HEK293 (cell line): ENCODE measurements around the gene RBM7.

ENCODE experiments used
- CTCF ChIA-PET: fragments of 350-600 bp; formaldehyde crosslinking; extraction: SDS; loops from one replicate; lab custom pipeline; 2021; ENCODE audit warnings: antibody characterized with exemption; lab: Yijun Ruan, JAX
- POLR2A ChIA-PET: fragments of 300-600 bp; formaldehyde crosslinking; extraction: SDS; loops from one replicate; lab custom pipeline; 2020; ENCODE audit warnings: antibody characterized with exemption, inconsistent platforms; lab: Yijun Ruan, JAX
- H3K27ac ChIP-seq: fragments of 200-500 bp; sonication (Bioruptor generic); 2 replicates; pipeline ENCODE4 v1.5.1; 2014; ENCODE audit warnings: low read depth, low read length, control low read depth, inconsistent platforms; ENCODE audit errors: extremely low read depth
- H3K36me3 ChIP-seq, 2 experiments: fragments of 200-500 bp in 1 of 2; sonication (Bioruptor generic) in 1 of 2; 1 replicate in 1 of 2; 2 replicates in 1 of 2; pipeline ENCODE4 v1.5.1; 2014 to 2017; ENCODE audit warnings: inconsistent platforms in 2 of 2, low read length in 2 of 2; ENCODE audit not compliant: control insufficient read depth in 2 of 2, insufficient read depth in 1 of 2
- H3K4me1 ChIP-seq: fragments of 200-500 bp; sonication (Bioruptor generic); 2 replicates; pipeline ENCODE4 v1.5.1; 2014; ENCODE audit warnings: mild to moderate bottlenecking, low read length, inconsistent platforms; ENCODE audit not compliant: control insufficient read depth, insufficient read depth
- H3K4me3 ChIP-seq: 2 replicates; pipeline ENCODE4 v1.5.1; 2011; ENCODE audit warnings: low read depth, mild to moderate bottlenecking, control low read depth, low read length, moderate library complexity
- H3K9me3 ChIP-seq: fragments of 200-500 bp; sonication (Bioruptor generic); 2 replicates; pipeline ENCODE4 v1.5.1; 2014; ENCODE audit warnings: low read depth, low read length, inconsistent platforms; ENCODE audit not compliant: control insufficient read depth, insufficient read depth
- EGR2 ChIP-seq: fragments of 450-650 bp; formaldehyde crosslinking; IDR thresholded peaks from 2 replicates; pipeline ENCODE4 v1.5.1; 2016; ENCODE audit warnings: low read depth, missing biosample characterization, missing genetic modification characterization
- SCRT1 ChIP-seq: fragments of 450-650 bp; formaldehyde crosslinking; IDR thresholded peaks from 2 replicates; pipeline ENCODE4 v1.5.1; 2016; ENCODE audit warnings: missing biosample characterization, missing genetic modification characterization, borderline replicate concordance
- SCRT2 ChIP-seq: fragments of 450-650 bp; formaldehyde crosslinking; IDR thresholded peaks from 2 replicates; pipeline ENCODE4 v1.5.1; 2016; ENCODE audit warnings: missing biosample characterization, missing genetic modification characterization
- ZNF112 ChIP-seq: fragments of 450-650 bp; formaldehyde crosslinking; IDR thresholded peaks from 2 replicates; pipeline ENCODE4 v1.5.0; 2017; ENCODE audit warnings: missing biosample characterization, missing genetic modification characterization
- ZNF132 ChIP-seq: fragments of 450-650 bp; formaldehyde crosslinking; IDR thresholded peaks from 2 replicates; pipeline ENCODE4 v1.5.1; 2017; ENCODE audit warnings: missing biosample characterization, missing genetic modification characterization, borderline replicate concordance
- ZNF174 ChIP-seq: fragments of 450-650 bp; formaldehyde crosslinking; IDR thresholded peaks from 2 replicates; pipeline ENCODE4 v1.5.0; 2017; ENCODE audit warnings: missing biosample characterization, mild to moderate bottlenecking, missing genetic modification characterization
- ZNF274 ChIP-seq, 2 experiments: fragments of 200-500 bp in 1 of 2; fragments of 450-650 bp in 1 of 2; sonication (Bioruptor generic) in 1 of 2; formaldehyde crosslinking in 1 of 2; IDR thresholded peaks; 2 replicates each; pipeline versions ENCODE4 v1.5.1 to v1.6.1; 2014 to 2016; ENCODE audit warnings: borderline replicate concordance in 1 of 2, inconsistent platforms in 1 of 2, low read length in 1 of 2, missing biosample characterization in 1 of 2, missing genetic modification characterization in 1 of 2
- ZNF311 ChIP-seq: fragments of 450-650 bp; formaldehyde crosslinking; IDR thresholded peaks from 2 replicates; pipeline ENCODE4 v1.5.1; 2017; ENCODE audit warnings: missing biosample characterization, missing genetic modification characterization, borderline replicate concordance
- ZNF324 ChIP-seq: fragments of 450-650 bp; formaldehyde crosslinking; IDR thresholded peaks from 2 replicates; pipeline ENCODE4 v1.5.1; 2016; ENCODE audit warnings: missing biosample characterization, missing genetic modification characterization
- ZNF549 ChIP-seq: fragments of 450-650 bp; IDR thresholded peaks from 2 replicates; pipeline ENCODE4 v1.5.1; 2018; ENCODE audit warnings: missing biosample characterization, missing genetic modification characterization, mild to moderate bottlenecking, inconsistent platforms, moderate library complexity
- ZNF555 ChIP-seq: fragments of 450-650 bp; formaldehyde crosslinking; conservative IDR thresholded peaks from 2 replicates; pipeline ENCODE4 v1.5.1; 2017; ENCODE audit warnings: missing biosample characterization, mild to moderate bottlenecking, missing genetic modification characterization, inconsistent platforms
- ZNF558 ChIP-seq: fragments of 450-650 bp; formaldehyde crosslinking; IDR thresholded peaks from 2 replicates; pipeline ENCODE4 v1.5.1; 2016; ENCODE audit warnings: missing biosample characterization, missing genetic modification characterization
- ZNF560 ChIP-seq: fragments of 450-650 bp; formaldehyde crosslinking; IDR thresholded peaks from 2 replicates; pipeline ENCODE4 v1.5.1; 2017; ENCODE audit warnings: missing biosample characterization, missing genetic modification characterization, borderline replicate concordance
- ZNF837 ChIP-seq: fragments of 450-650 bp; formaldehyde crosslinking; IDR thresholded peaks from 2 replicates; pipeline ENCODE4 v1.5.1; 2016; ENCODE audit warnings: missing biosample characterization, missing genetic modification characterization
- TF ChIP-seq, protein P1 (sequence below): fragments of 450-650 bp; formaldehyde crosslinking; IDR thresholded peaks from 2 replicates; pipeline ENCODE4 v1.5.1; 2016; ENCODE audit warnings: missing biosample characterization, missing genetic modification characterization
- TF ChIP-seq, protein P2 (sequence below): fragments of 450-650 bp; formaldehyde crosslinking; IDR thresholded peaks from 2 replicates; pipeline ENCODE4 v1.5.1; 2016; ENCODE audit warnings: missing biosample characterization, missing genetic modification characterization
- TF ChIP-seq, protein P3 (sequence below): fragments of 450-650 bp; formaldehyde crosslinking; IDR thresholded peaks from 2 replicates; pipeline ENCODE4 v1.5.1; 2016; ENCODE audit warnings: missing biosample characterization, missing genetic modification characterization
- TF ChIP-seq, protein P4 (sequence below): fragments of 450-650 bp; formaldehyde crosslinking; IDR thresholded peaks from 2 replicates; pipeline ENCODE4 v1.5.1; 2017; ENCODE audit warnings: missing biosample characterization, mild to moderate bottlenecking, missing genetic modification characterization, moderate library complexity
- TF ChIP-seq, protein P5 (sequence below): fragments of 450-650 bp; formaldehyde crosslinking; IDR thresholded peaks from 2 replicates; pipeline ENCODE4 v1.5.1; 2017; ENCODE audit warnings: missing biosample characterization, missing genetic modification characterization
- TF ChIP-seq, protein P6 (sequence below): fragments of 450-650 bp; formaldehyde crosslinking; IDR thresholded peaks from 2 replicates; pipeline ENCODE4 v1.5.1; 2016; ENCODE audit warnings: missing biosample characterization, missing genetic modification characterization, low read depth
- TF ChIP-seq, protein P7 (sequence below): fragments of 450-650 bp; formaldehyde crosslinking; IDR thresholded peaks from 2 replicates; pipeline ENCODE4 v1.5.1; 2016; ENCODE audit warnings: missing biosample characterization, missing genetic modification characterization
- TF ChIP-seq, protein P8 (sequence below): fragments of 450-650 bp; formaldehyde crosslinking; IDR thresholded peaks from 2 replicates; pipeline ENCODE4 v1.5.1; 2016; ENCODE audit warnings: missing biosample characterization, missing genetic modification characterization

The RBM7 gene

DNA sequence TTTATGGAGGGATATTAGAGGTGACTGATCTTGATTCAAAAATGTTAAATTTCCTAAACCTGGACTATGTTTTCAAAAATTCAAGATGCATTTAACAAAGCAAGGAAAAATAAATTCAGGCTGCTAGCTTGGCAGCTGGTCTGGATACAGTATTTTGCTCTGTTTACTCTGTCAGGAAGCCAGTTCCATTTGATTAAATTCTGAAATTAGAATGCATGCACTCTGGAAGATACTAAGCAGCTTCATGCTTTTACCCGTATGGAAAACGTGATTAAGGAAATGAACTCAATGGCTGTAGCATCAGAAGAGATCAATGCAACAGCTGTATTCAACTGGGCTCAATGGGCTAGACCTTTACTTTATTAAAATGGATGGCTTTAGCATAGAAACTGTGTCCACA is 14.3 kb upstream of the RBM7 start (continued):
- TF ChIP-seq, protein P1, sequence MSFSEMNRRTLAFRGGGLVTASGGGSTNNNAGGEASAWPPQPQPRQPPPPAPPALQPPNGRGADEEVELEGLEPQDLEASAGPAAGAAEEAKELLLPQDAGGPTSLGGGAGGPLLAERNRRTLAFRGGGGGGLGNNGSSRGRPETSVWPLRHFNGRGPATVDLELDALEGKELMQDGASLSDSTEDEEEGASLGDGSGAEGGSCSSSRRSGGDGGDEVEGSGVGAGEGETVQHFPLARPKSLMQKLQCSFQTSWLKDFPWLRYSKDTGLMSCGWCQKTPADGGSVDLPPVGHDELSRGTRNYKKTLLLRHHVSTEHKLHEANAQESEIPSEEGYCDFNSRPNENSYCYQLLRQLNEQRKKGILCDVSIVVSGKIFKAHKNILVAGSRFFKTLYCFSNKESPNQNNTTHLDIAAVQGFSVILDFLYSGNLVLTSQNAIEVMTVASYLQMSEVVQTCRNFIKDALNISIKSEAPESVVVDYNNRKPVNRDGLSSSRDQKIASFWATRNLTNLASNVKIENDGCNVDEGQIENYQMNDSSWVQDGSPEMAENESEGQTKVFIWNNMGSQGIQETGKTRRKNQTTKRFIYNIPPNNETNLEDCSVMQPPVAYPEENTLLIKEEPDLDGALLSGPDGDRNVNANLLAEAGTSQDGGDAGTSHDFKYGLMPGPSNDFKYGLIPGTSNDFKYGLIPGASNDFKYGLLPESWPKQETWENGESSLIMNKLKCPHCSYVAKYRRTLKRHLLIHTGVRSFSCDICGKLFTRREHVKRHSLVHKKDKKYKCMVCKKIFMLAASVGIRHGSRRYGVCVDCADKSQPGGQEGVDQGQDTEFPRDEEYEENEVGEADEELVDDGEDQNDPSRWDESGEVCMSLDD (tag by site-specific recombination) = no peak
- no peak for TF ChIP-seq ZNF837 (tag by site-specific recombination)
- TF ChIP-seq ZNF560 = no peak
- TF ChIP-seq, protein P2, sequence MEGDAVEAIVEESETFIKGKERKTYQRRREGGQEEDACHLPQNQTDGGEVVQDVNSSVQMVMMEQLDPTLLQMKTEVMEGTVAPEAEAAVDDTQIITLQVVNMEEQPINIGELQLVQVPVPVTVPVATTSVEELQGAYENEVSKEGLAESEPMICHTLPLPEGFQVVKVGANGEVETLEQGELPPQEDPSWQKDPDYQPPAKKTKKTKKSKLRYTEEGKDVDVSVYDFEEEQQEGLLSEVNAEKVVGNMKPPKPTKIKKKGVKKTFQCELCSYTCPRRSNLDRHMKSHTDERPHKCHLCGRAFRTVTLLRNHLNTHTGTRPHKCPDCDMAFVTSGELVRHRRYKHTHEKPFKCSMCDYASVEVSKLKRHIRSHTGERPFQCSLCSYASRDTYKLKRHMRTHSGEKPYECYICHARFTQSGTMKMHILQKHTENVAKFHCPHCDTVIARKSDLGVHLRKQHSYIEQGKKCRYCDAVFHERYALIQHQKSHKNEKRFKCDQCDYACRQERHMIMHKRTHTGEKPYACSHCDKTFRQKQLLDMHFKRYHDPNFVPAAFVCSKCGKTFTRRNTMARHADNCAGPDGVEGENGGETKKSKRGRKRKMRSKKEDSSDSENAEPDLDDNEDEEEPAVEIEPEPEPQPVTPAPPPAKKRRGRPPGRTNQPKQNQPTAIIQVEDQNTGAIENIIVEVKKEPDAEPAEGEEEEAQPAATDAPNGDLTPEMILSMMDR (tag by site-specific recombination) = no peak
- no peak for TF ChIP-seq ZNF132
- TF ChIP-seq, protein P3, sequence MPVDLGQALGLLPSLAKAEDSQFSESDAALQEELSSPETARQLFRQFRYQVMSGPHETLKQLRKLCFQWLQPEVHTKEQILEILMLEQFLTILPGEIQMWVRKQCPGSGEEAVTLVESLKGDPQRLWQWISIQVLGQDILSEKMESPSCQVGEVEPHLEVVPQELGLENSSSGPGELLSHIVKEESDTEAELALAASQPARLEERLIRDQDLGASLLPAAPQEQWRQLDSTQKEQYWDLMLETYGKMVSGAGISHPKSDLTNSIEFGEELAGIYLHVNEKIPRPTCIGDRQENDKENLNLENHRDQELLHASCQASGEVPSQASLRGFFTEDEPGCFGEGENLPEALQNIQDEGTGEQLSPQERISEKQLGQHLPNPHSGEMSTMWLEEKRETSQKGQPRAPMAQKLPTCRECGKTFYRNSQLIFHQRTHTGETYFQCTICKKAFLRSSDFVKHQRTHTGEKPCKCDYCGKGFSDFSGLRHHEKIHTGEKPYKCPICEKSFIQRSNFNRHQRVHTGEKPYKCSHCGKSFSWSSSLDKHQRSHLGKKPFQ (tag by site-specific recombination) = no peak
- TF ChIP-seq ZNF324 (tag by site-specific recombination) = no peak
- TF ChIP-seq, all 188 proteins: peak for 0

DNA sequence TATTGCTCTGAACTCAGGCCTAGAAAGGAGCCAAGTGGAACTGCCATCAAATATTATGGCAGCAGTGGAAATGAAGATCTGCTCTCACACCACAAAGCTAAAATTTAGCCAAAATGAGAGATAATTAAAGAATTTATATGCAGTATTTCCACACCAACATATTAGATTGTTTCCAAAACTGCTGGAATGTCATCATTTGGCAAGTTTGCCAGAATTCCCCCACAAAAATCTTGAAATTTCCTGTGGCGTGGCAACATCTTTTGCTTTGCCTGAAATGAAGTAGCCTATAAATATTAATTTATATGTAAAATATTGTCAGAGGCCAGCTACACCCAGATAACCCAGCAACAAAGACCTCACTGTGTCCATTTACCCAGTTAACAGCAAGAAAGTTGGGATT is 13.9 kb upstream of the RBM7 start:
- Histone ChIP-seq H3K4me3 (no peak overlapping the region), H3K9me3 (no peaks in the 10 kb centered on the region), H3K36me3 (no peaks in the 10 kb centered on the region), H3K4me1 (no peaks in the 10 kb centered on the region), H3K27ac (no peak overlapping the region)
- ChIA-PET POLR2A (no interaction called here), CTCF (interaction anchor here (0.9 to 1.2 kb wide), 2 partner anchors 46 to 105 kb away, joined by 3 to 5 read pairs; no protein-coding TSS in a partner anchor)
- TF ChIP-seq, protein P4, sequence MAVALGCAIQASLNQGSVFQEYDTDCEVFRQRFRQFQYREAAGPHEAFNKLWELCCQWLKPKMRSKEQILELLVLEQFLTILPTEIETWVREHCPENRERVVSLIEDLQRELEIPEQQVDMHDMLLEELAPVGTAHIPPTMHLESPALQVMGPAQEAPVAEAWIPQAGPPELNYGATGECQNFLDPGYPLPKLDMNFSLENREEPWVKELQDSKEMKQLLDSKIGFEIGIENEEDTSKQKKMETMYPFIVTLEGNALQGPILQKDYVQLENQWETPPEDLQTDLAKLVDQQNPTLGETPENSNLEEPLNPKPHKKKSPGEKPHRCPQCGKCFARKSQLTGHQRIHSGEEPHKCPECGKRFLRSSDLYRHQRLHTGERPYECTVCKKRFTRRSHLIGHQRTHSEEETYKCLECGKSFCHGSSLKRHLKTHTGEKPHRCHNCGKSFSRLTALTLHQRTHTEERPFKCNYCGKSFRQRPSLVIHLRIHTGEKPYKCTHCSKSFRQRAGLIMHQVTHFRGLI (tag by site-specific recombination) = no peak
- no peak for TF ChIP-seq SCRT1 (tag by site-specific recombination)
- no peak for TF ChIP-seq ZNF555 (tag by site-specific recombination)
- TF ChIP-seq ZNF112 (tag by site-specific recombination) = no peak
- TF ChIP-seq ZNF274 (IDR thresholded peaks at IDR 0.05; ENCODE audit: low read length) = no peak
- TF ChIP-seq ZNF274 (tag by site-specific recombination; IDR thresholded peaks at IDR 0.05; ENCODE audit: borderline replicate concordance) = no peak
- TF ChIP-seq, protein P5, sequence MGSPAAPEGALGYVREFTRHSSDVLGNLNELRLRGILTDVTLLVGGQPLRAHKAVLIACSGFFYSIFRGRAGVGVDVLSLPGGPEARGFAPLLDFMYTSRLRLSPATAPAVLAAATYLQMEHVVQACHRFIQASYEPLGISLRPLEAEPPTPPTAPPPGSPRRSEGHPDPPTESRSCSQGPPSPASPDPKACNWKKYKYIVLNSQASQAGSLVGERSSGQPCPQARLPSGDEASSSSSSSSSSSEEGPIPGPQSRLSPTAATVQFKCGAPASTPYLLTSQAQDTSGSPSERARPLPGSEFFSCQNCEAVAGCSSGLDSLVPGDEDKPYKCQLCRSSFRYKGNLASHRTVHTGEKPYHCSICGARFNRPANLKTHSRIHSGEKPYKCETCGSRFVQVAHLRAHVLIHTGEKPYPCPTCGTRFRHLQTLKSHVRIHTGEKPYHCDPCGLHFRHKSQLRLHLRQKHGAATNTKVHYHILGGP (tag by site-specific recombination) = no peak
- no peak for TF ChIP-seq ZNF549 (tag by site-specific recombination)
- TF ChIP-seq, protein P6, sequence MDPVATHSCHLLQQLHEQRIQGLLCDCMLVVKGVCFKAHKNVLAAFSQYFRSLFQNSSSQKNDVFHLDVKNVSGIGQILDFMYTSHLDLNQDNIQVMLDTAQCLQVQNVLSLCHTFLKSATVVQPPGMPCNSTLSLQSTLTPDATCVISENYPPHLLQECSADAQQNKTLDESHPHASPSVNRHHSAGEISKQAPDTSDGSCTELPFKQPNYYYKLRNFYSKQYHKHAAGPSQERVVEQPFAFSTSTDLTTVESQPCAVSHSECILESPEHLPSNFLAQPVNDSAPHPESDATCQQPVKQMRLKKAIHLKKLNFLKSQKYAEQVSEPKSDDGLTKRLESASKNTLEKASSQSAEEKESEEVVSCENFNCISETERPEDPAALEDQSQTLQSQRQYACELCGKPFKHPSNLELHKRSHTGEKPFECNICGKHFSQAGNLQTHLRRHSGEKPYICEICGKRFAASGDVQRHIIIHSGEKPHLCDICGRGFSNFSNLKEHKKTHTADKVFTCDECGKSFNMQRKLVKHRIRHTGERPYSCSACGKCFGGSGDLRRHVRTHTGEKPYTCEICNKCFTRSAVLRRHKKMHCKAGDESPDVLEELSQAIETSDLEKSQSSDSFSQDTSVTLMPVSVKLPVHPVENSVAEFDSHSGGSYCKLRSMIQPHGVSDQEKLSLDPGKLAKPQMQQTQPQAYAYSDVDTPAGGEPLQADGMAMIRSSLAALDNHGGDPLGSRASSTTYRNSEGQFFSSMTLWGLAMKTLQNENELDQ (tag by site-specific recombination) = no peak
- TF ChIP-seq ZNF174 (tag by site-specific recombination) = no peak
- TF ChIP-seq ZNF558 (tag by site-specific recombination) = no peak
- TF ChIP-seq, protein P7, sequence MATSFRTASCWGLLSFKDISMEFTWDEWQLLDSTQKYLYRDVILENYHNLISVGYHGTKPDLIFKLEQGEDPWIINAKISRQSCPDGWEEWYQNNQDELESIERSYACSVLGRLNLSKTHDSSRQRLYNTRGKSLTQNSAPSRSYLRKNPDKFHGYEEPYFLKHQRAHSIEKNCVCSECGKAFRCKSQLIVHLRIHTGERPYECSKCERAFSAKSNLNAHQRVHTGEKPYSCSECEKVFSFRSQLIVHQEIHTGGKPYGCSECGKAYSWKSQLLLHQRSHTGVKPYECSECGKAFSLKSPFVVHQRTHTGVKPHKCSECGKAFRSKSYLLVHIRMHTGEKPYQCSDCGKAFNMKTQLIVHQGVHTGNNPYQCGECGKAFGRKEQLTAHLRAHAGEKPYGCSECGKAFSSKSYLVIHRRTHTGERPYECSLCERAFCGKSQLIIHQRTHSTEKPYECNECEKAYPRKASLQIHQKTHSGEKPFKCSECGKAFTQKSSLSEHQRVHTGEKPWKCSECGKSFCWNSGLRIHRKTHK (tag by site-specific recombination) = no peak
- TF ChIP-seq, protein P8, sequence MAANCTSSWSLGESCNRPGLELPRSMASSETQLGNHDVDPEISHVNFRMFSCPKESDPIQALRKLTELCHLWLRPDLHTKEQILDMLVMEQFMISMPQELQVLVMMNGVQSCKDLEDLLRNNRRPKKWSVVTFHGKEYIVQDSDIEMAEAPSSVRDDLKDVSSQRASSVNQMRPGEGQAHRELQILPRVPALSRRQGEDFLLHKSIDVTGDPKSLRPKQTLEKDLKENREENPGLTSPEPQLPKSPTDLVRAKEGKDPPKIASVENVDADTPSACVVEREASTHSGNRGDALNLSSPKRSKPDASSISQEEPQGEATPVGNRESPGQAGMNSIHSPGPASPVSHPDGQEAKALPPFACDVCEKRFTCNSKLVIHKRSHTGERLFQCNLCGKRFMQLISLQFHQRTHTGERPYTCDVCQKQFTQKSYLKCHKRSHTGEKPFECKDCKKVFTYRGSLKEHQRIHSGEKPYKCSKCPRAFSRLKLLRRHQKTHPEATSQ (tag by site-specific recombination) = no peak
- no peak for TF ChIP-seq EGR2 (tag by site-specific recombination)
- no peak for TF ChIP-seq SCRT2 (tag by site-specific recombination)
- TF ChIP-seq ZNF311 (tag by site-specific recombination) = no peak
